Uterus (tissue), 2 donors: ENCODE data around the gene MPND.
"Not testable (repeated sequence)": the region's sequence is repeated elsewhere in the genome, so short reads cannot be mapped to it uniquely, and the experiment has no call there.

Experiments
- POLR2A ChIP-seq, 2 donors: fragments of 450-650 bp; IDR thresholded peaks; one replicate each; pipeline ENCODE4 v1.6.1; 2016; ENCODE audit warnings: antibody characterized with exemption in 2 of 2, mild to moderate bottlenecking in 1 of 2, moderate library complexity in 1 of 2
- TF ChIP-seq, protein P1 (sequence below), 4 experiments: fragments of 200-600 bp in 2 of 4; fragments of 450-650 bp in 2 of 4; sonication (generic) in 2 of 4; IDR thresholded peaks; one replicate each; pipeline ENCODE4 v1.5.1; 2016 to 2019; ENCODE audit warnings: antibody characterized with exemption in 4 of 4, mild to moderate bottlenecking in 2 of 4, moderate library complexity in 1 of 4

- TF ChIP-seq, protein P1, sequence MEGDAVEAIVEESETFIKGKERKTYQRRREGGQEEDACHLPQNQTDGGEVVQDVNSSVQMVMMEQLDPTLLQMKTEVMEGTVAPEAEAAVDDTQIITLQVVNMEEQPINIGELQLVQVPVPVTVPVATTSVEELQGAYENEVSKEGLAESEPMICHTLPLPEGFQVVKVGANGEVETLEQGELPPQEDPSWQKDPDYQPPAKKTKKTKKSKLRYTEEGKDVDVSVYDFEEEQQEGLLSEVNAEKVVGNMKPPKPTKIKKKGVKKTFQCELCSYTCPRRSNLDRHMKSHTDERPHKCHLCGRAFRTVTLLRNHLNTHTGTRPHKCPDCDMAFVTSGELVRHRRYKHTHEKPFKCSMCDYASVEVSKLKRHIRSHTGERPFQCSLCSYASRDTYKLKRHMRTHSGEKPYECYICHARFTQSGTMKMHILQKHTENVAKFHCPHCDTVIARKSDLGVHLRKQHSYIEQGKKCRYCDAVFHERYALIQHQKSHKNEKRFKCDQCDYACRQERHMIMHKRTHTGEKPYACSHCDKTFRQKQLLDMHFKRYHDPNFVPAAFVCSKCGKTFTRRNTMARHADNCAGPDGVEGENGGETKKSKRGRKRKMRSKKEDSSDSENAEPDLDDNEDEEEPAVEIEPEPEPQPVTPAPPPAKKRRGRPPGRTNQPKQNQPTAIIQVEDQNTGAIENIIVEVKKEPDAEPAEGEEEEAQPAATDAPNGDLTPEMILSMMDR (IDR thresholded peaks at IDR 0.05), result not testable (repeated sequence)
- not testable (repeated sequence) for TF ChIP-seq POLR2A (IDR thresholded peaks at IDR 0.05)
Measured at GRCh38 chr19:4349225-4349624, 5.9 kb downstream of the MPND start.
